HuH-7.5 (cell line): ENCODE results near the gene ZFHX3.

Experiments
- DNase-seq: peaks from one replicate; pipeline ENCODE4 v3.0.0; 2011; ENCODE audit warnings: low spot score

The ZFHX3 gene

GRCh38 chr16:73056921-73057290 lies 9.0 kb upstream of the ZFHX3 start:
- DNase-seq = no peak

DNA sequence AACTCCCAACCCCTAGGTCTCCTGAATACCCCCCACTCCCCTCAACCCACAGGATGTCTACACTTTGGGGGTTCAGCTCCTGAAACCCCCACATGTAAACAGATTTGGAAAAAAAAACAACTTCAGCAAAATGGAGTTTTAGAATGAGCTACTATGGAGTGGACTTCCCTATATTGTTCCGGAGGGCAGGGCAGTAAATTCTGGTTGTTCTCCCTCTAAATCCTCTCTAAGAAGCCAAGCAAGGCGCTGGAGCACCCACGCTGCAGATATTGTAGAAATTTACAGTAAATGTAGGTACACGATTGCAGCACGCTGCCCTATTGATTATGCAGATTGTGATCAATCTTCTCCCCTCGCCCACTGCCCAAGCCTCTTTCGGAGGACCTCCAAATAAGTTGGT lies 8.5 kb upstream of the ZFHX3 start:
- DNase-seq = no peak

DNA sequence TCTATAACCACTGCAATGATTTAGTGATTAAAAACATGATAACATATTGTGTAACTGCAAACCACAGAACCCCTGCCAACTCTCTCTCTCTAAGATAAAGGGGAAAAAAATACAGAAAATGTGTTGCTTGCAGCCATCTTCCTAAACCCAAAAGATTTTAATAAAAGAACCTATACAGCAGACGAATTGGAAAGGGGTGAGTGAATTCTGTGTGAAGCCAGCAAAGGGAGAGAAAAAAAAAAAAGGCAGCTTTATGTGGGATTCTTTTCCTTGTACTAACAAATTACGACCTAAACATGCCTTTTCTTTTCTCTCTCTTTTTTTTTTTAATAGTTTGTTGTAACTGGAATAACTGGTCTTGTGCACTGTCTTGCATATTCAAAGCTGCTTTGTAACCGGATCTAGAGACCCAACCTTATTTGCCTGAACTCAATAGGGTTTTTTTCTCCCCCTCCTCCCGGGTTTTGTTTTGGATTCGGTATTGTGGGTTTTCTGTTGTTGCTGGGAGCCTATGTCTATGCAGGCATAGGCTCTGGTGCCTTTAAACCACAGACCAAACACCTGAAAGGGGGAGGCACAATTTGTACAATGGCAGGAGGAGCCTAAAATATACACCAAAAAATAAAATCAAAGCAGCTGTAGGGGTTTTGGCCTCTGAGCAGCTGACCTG lies 7.0 kb upstream of the ZFHX3 start:
- no peak for DNase-seq

GRCh38 chr16:73054498-73054812 lies 6.5 kb upstream of the ZFHX3 start:
- DNase-seq = no peak

DNA sequence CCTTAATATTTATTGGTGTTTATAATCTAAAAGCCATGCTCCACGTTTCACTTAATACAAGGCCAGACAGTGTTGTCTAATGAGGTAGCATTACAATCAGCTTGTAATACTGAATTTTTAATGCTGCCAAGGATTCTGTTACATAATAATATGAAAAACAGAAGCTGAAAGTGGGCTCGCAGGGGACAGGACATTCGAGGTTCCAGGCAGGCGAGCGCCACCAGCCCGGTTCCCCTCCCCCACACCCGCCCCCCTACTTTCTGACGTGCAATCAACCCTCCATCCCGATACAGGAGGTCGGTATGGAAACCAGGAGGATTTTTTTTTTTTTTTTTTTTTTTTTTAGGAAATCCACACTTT lies 6.2 kb upstream of the ZFHX3 start:
- no peak for DNase-seq

GRCh38 chr16:73053364-73054124 lies 5.6 kb upstream of the ZFHX3 start:
- DNase-seq = no peak

- no peak for DNase-seq
Observed at GRCh38 chr16:73053038-73053363, 5.1 kb upstream of the ZFHX3 start.

GRCh38 chr16:73052576-73052975 lies 4.6 kb upstream of the ZFHX3 start:
- no peak for DNase-seq

GRCh38 chr16:73051961-73052360 lies 4.0 kb upstream of the ZFHX3 start:
- DNase-seq = no peak

DNA sequence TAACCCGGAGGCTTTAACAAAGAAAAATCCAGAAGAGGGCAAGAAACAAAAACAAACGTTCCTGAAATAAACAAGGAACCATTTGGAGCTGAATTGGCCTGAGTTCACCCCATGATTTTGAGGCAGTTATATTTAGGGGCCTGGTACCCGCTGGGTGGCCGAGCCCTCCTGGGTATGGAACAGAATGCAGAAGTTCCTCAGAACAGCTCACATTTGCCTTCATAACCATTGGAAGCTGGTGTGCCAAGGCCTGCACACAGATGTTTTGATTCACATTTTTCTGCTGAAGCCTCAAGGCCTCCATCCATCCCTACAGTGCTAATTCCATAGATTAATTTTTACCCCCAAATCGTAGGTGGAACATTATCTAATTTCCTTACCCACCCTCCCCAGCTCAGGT lies 3.3 kb upstream of the ZFHX3 start:
- DNase-seq = no peak

DNA sequence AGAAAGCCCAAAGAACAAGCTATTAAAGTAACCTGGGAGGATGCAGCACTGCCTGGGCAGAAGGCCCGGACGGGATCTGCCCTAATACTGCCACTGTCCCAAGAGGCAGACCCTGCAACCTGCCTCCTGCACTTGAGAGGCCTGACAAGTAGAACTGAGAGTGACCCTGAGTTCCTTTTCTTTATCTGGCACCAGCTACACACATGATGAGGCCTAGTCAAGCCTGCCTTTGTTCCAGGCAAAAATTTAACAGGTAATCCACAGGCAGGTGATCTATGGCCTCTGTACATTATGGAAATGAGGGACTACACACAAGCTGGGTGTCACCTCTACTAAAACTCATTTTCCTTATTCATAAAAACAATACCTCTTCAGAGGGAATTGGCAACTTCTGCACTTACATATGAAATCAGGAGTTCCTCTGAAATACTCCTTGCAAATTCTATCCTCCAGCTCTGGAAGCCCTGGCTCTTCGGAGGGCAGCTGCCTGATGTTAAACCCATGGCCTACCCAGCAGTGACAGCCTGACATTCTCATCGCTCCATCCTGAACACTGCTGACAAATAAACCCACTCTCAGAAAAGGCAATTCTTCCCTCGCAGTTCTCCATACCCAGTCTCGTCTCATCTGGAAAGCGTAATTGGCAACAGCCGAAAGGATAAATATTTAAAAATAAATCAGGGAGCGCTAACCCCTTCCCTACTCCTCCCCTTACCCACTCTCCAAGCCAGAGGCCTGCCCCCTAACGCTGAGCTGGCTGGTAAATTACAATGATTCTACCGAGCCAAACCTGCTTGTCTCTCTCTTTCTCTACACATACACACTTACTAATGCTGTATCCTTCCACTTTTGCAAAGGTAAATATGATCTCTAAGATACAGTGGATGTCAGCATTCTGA lies 2.5 kb upstream of the ZFHX3 start:
- DNase-seq = no peak

- DNase-seq = no peak
Observed at GRCh38 chr16:73049511-73049910, 1.6 kb upstream of the ZFHX3 start.

DNA sequence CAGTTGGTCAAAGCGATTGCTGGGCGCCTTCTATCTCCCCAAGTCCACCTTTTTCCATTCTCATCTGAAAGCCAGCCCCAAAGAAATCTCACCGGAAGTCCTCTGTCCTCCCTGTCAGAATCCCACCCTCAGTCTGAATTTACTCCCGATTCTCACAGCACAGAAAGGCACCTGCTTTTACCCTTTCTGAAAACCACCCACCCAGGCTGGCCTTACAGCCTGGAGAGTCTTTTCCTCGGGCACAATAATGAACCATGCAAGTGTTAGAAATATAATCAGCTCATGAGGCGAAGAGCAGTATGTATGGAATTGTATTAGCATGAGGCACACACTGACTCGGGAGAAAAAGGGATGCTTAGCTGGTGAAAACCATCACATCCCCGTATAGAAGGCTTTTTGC lies 1.2 kb upstream of the ZFHX3 start:
- DNase-seq = no peak

- no peak for DNase-seq
Observed at GRCh38 chr16:73048292-73049080, 558 bp upstream of the ZFHX3 start.

DNA sequence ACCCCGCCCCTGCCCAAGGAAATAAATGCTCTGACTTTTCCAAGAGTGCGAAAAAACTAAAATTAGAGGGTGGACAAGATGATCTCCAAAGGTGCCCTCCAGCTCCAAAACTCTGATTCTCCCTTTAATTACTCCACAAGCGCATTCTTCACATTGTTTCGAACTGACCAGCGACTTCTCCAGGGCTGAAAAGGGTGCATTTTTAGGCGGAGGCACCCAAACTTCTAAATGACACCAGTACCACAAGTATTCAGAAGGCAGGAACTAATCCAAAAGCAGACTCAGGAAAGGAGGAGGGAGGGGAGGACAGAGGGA lies 750 bp downstream of the ZFHX3 start:
- no peak for DNase-seq

- no peak for DNase-seq
Observed at GRCh38 chr16:73046849-73047214, 1.1 kb downstream of the ZFHX3 start.

DNA sequence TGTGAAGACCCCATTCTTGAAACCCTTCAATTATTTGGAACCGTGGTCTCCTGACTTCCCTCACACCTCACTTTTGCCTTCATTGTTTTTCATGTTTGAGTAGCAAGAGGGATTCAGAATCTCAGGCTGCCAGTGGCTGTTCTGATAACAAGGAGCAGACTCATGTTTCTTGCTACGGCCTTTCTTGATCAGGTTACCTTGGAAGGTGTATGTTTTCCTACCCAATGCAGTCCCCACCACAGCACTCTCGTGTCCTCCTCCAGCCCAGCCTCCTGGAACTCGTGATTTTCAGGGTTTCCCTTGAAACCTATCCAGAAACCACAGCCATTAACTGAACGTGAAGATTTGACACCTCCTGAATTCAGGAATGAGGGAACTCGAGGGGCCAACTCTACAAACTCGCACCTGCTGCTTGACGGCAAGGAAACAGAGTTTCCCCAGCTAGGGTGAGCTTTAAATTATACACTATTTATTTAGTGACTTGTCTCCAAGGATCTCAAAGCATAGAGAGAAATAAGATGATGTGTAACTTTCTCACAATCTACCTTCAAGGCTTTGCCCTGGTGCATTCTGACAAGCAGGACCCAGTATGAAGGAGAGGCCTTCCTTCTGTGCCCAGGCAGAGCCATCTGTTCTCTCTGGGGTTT lies 1.6 kb downstream of the ZFHX3 start:
- DNase-seq = no peak

GRCh38 chr16:73043828-73044467 lies 4.0 kb downstream of the ZFHX3 start:
- no peak for DNase-seq

DNA sequence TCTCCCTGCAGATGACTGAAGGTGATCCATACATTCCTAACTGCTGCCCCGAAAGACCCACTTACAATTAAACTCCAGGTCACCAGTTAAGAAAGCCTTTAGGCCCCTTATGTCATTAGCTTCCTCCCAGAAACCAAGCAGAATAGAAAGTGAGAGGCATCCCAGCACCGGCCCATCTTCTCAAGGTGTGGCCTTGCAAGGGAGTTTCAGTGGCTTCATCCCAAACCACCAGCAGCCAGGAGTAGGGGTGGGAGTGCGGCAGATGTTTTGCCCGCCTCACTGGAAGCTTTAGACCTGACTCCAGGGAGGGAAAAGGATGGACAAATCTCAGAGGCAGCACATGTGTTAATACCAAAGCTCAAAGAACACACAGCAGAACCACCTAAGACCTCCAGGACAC lies 5.1 kb downstream of the ZFHX3 start:
- no peak for DNase-seq

DNA sequence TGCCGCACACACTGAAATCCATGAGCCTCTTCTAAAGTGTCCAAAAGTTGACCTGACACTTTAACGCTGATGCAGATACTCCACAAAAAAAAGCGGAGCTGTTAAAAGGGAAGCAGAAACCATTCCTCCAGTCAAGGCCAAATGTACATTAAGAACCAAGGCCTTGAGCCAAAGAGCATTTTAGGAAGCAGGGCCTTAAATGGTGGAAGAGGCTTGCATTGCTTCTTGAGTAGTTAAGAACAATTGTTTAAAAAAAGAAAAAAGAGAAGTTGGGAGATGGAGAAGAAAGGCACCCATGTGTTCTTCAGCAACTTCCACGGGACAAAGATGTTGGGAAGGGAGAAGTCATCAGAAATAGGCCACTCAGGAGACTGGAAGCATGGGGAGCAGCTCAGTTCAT lies 6.3 kb downstream of the ZFHX3 start:
- DNase-seq = no peak

DNA sequence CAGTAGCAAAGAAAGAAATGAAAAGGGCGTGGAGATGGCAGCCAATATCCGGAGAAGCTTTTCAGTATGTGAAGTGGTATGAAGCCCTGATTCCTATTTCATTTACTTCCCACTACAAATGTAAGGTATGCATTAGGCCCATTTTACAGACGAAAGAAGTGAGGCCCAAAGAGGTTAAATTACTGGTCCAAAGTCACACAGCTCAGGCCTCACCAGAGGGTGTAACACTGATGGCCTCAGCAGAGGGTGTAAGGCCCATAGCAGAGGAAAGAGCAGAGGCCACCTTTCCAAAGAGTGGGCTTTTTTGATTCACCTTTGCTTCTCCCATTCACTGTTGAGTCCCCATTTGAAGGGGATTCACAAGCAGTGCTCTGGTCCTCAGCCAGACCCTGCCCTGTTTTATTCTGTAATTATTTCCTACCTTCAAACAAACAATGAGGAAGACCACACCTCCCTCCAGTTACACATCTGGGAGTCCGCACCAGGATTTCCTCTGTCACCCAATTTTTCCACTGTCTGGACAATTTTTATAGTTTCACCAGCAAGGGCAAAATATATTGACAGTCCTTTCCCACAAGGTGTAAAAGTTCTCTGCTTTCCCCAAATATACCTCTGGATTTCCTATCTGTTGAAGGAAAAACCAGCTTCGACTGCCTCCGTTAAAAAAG lies 7.1 kb downstream of the ZFHX3 start:
- no peak for DNase-seq
